Endothelial cell of umbilical vein (primary cell): Measurements from ENCODE around the gene MCF2L. TPM values are rescaled to one million over a fixed set of nuclear protein-coding genes. Genes with fewer than 3 reads are reported as not detected.

Source experiments
- BruUV-seq: library from RNA; stranded (reverse); fragments of 400-500 nt; replicated peaks from 2 replicates; lab custom pipeline; 2021; lab: Mats Ljungman, UMichigan
- CTCF ChIA-PET: fragments of 300-600, 350-600 bp; sonication (Branson Sonifier 250); formaldehyde crosslinking; loops from one replicate; lab custom pipeline; 2021; ENCODE audit warnings: antibody characterized with exemption, inconsistent platforms; lab: Charles Lee
- POLR2A ChIA-PET: fragments of 300-600, 350-600 bp; sonication (Branson Sonifier 250); formaldehyde crosslinking; loops from one replicate; lab custom pipeline; 2021; ENCODE audit warnings: antibody characterized with exemption, inconsistent platforms; lab: Charles Lee
- DNase-seq: peaks from one replicate; pipeline ENCODE4 v3.0.0-alpha.2; 2011; ENCODE audit warnings: low read depth, low spot score
- FAIRE-seq: peaks from 2 replicates; lab custom pipeline; 2011; peaks lifted over from hg19 to GRCh38; lab: Jason Lieb, UNC
- H2AFZ ChIP-seq: 2 replicates; pipeline ENCODE4 v1.6.0; 2012; ENCODE audit warnings: low read depth, low read length, control low read depth, inconsistent platforms
- H3K27ac ChIP-seq: 2 replicates; pipeline ENCODE4 v1.5.1; 2011; ENCODE audit warnings: low read depth, mild to moderate bottlenecking, control low read depth, low read length, moderate library complexity; ENCODE audit not compliant: insufficient read depth
- H3K27me3 ChIP-seq, 2 experiments: 2 replicates each; pipeline versions ENCODE4 v1.6.0 to v1.6.1; 2011; ENCODE audit warnings: low read length in 2 of 2, mixed read lengths in 1 of 2; ENCODE audit not compliant: control insufficient read depth in 2 of 2, insufficient read depth in 2 of 2
- H3K36me3 ChIP-seq, 2 experiments: 2 replicates in 1 of 2; 3 replicates in 1 of 2; pipeline ENCODE4 v1.5.1; 2011; ENCODE audit warnings: low read length in 2 of 2, mild to moderate bottlenecking in 1 of 2, moderate library complexity in 1 of 2; ENCODE audit not compliant: control insufficient read depth in 2 of 2, insufficient read depth in 2 of 2; ENCODE audit errors: extremely low read depth in 1 of 2
- H3K4me1 ChIP-seq: 3 replicates; pipeline ENCODE4 v1.5.1; 2011; ENCODE audit warnings: mild to moderate bottlenecking, low read length; ENCODE audit not compliant: control insufficient read depth, insufficient read depth; ENCODE audit errors: extremely low read depth
- H3K4me2 ChIP-seq: 2 replicates; pipeline ENCODE4 v1.6.1; 2011; ENCODE audit warnings: low read length, control low read depth, mixed read lengths; ENCODE audit not compliant: insufficient read depth
- H3K4me3 ChIP-seq, 3 experiments: fragments of 200-600 bp in 1 of 3; sonication (generic), shearing (Covaris generic) in 1 of 3; replicated peaks in 1 of 3; 2 replicates each; pipeline ENCODE4 v1.5.1; 2011 to 2016; ENCODE audit warnings: control low read depth in 3 of 3, low read length in 3 of 3, mild to moderate bottlenecking in 2 of 3, inconsistent platforms in 1 of 3, low read depth in 1 of 3, moderate library complexity in 1 of 3; ENCODE audit not compliant: insufficient read depth in 1 of 3
- H3K79me2 ChIP-seq: 2 replicates; pipeline ENCODE4 v1.6.0; 2012; ENCODE audit warnings: low read length, inconsistent platforms; ENCODE audit not compliant: control insufficient read depth, insufficient read depth
- H3K9ac ChIP-seq: replicated peaks from 2 replicates; pipeline ENCODE3; 2011; ENCODE audit warnings: low read length, control low read depth; ENCODE audit not compliant: insufficient read depth; ENCODE audit errors: extremely low read depth
- H3K9me1 ChIP-seq: replicated peaks from 3 replicates; pipeline ENCODE4 v1.6.0; 2011; ENCODE audit warnings: mild to moderate bottlenecking, low read length; ENCODE audit not compliant: control insufficient read depth, insufficient read depth; ENCODE audit errors: extremely low read depth
- H3K9me3 ChIP-seq: replicated peaks from 2 replicates; pipeline ENCODE4 v1.5.1; 2012; ENCODE audit warnings: low read length, inconsistent platforms; ENCODE audit not compliant: control insufficient read depth, insufficient read depth
- H4K20me1 ChIP-seq: replicated peaks from 2 replicates; pipeline ENCODE3; 2011; ENCODE audit warnings: mild to moderate bottlenecking, low read length; ENCODE audit not compliant: control insufficient read depth, insufficient read depth; ENCODE audit errors: extremely low read depth
- CTCF ChIP-seq, 2 donors: IDR thresholded peaks; 1 replicate in 1 of 2; 2 replicates in 1 of 2; pipeline ENCODE4 v1.5.1; 2011; ENCODE audit warnings: low read length in 2 of 2, mild to moderate bottlenecking in 2 of 2, moderate library complexity in 2 of 2, control low read depth in 1 of 2, inconsistent platforms in 1 of 2, low read depth in 1 of 2; ENCODE audit not compliant: insufficient read depth in 1 of 2; ENCODE audit errors: extremely low read depth in 1 of 2
- EZH2 ChIP-seq: IDR thresholded peaks from 2 replicates; pipeline ENCODE4 v1.6.1; 2012; ENCODE audit warnings: borderline replicate concordance, low read depth, mild to moderate bottlenecking, moderate library complexity, low read length, inconsistent platforms; ENCODE audit not compliant: severe bottlenecking
- FOS ChIP-seq: IDR thresholded peaks from 2 replicates; pipeline ENCODE4 v1.6.1; 2011; ENCODE audit warnings: mild to moderate bottlenecking, low read length, moderate library complexity, borderline replicate concordance; ENCODE audit not compliant: insufficient read depth
- GATA2 ChIP-seq: IDR thresholded peaks from 2 replicates; pipeline ENCODE4 v1.7.0; 2011; ENCODE audit warnings: low read depth, mild to moderate bottlenecking, moderate library complexity, mixed read lengths, low read length; ENCODE audit not compliant: insufficient read length, insufficient read depth
- JUN ChIP-seq: IDR thresholded peaks from 2 replicates; pipeline ENCODE4 v1.6.1; 2011; ENCODE audit warnings: borderline replicate concordance, low read depth; ENCODE audit not compliant: insufficient read length, insufficient read depth
- MAX ChIP-seq: IDR thresholded peaks from 2 replicates; pipeline ENCODE4 v1.6.1; 2011; ENCODE audit not compliant: insufficient read depth, insufficient read length
- MYC ChIP-seq: IDR thresholded peaks from one replicate; pipeline ENCODE4 v1.6.1; 2011; ENCODE audit warnings: mild to moderate bottlenecking, low read depth, low read length
- POLR2A ChIP-seq: IDR thresholded peaks from 2 replicates; pipeline ENCODE4 v1.6.1; 2012; ENCODE audit warnings: low read depth, mild to moderate bottlenecking, control low read depth, low read length
- POLR2AphosphoS5 ChIP-seq: IDR thresholded peaks from 2 replicates; pipeline ENCODE4 v1.6.1; 2012; ENCODE audit warnings: low read depth, mild to moderate bottlenecking, control low read depth, low read length, moderate library complexity; ENCODE audit not compliant: insufficient read depth
- dilution Hi-C: fragments of 300-500 bp; cut with MboI; formaldehyde crosslinking; loops from one replicate; pipeline ENCODE4 v1.15.0; 2019; ENCODE audit warnings: low sequenced_read_pairs; ENCODE audit not compliant: extremely low pct_ligation_motif_present
- intact Hi-C: fragments of 100-400 bp; cut with micrococcal nuclease; formaldehyde crosslinking; loops from one replicate; pipeline ENCODE4 v1.10.0; 2022
- polyA plus RNA-seq, 4 experiments: library from polyadenylated mRNA; depleted of rRNA in 3 of 4; stranded (reverse) in 3 of 4; unstranded in 1 of 4; fragments of >200 nt; gene quantifications; 2 replicates each; pipeline versions ENCODE4 v1.2.1 to v1.2.3, GENCODE V29; 2011 to 2012; ENCODE audit warnings: missing spikeins in 1 of 4
- total RNA-seq: library from RNA; stranded (reverse); gene quantifications from 2 replicates; pipeline ENCODE4 v1.2.3, GENCODE V29; 2021

Gene MCF2L
- total and polyA plus RNA-seq, 2 donors (not counting 3 experiments of a cell fraction or from before 2014, with no cell fraction given) = 0.33 to 0.58 TPM

GRCh38 chr13:112934078-112934477 is 34.9 kb upstream of the MCF2L start:
- POLR2A ChIA-PET = no interaction called here
- no peak overlapping the region for H3K27ac ChIP-seq
- TF ChIP-seq FOS (no peak), MAX (no peak), JUN (no peak), POLR2A (no peak), MYC (no peak), POLR2AphosphoS5 (no peak), EZH2 (no peak), CTCF (IDR thresholded peaks at IDR 0.05; ENCODE audit: extremely low read depth in 1 of 2, insufficient read depth in 1 of 2, low read depth in 1 of 2, low read length in 2 of 2) (no peak), GATA2 (no peak)

More at GRCh38 chr13:112934078-112934477, 34.9 kb upstream of the MCF2L start:
- Histone ChIP-seq H3K9ac (no peak overlapping the region), H3K9me1 (no peaks in the 10 kb centered on the region), H3K4me1 (peaks cover 5% of the 10 kb centered on the region), H3K36me3 (no peaks in the 10 kb centered on the region), H3K9me3 (no peaks in the 10 kb centered on the region), H3K79me2 (no peaks in the 10 kb centered on the region), H3K4me2 (no peak overlapping the region), H4K20me1 (no peaks in the 10 kb centered on the region), H3K27me3 (peaks cover 14 to 20% of the 10 kb centered on the region in 2 experiments), H3K4me3 (no peak overlapping the region), H2AFZ (no peak overlapping the region)
- intact Hi-C loops (no loop called here), dilution Hi-C loops (no loop called here)
- no TSS peak for BruUV-seq
- CTCF ChIA-PET = no interaction called here
- FAIRE-seq = no peak
- DNase-seq = no peak
